Loucy (cell line): ENCODE measurements around the gene TEX9.

ENCODE experiments used
- CTCF ChIP-seq: fragments of 200-600 bp; sonication (generic); conservative IDR thresholded peaks from 2 replicates; pipeline ENCODE4 v1.5.1; 2014; ENCODE audit warnings: mild to moderate bottlenecking, antibody characterized with exemption, low read length
- EZH2phosphoT487 ChIP-seq: fragments of 200-600 bp; IDR thresholded peaks from 2 replicates; pipeline ENCODE4 v1.6.1; 2018; ENCODE audit warnings: antibody characterized with exemption, mild to moderate bottlenecking, moderate library complexity, borderline replicate concordance

GRCh38 chr15:56394909-56395308 is 29.7 kb downstream of the TEX9 start:
- no peak for TF ChIP-seq CTCF
- TF ChIP-seq EZH2phosphoT487, result no peak
